HG03571 (cell line): ENCODE measurements around the gene NT5DC1.

Source experiments
- ATAC-seq: cut with Tn5 transposase; IDR thresholded peaks from one replicate; pipeline ENCODE4 v1.9.1; 2021; ENCODE audit not compliant: unreplicated experiment

Gene NT5DC1

DNA sequence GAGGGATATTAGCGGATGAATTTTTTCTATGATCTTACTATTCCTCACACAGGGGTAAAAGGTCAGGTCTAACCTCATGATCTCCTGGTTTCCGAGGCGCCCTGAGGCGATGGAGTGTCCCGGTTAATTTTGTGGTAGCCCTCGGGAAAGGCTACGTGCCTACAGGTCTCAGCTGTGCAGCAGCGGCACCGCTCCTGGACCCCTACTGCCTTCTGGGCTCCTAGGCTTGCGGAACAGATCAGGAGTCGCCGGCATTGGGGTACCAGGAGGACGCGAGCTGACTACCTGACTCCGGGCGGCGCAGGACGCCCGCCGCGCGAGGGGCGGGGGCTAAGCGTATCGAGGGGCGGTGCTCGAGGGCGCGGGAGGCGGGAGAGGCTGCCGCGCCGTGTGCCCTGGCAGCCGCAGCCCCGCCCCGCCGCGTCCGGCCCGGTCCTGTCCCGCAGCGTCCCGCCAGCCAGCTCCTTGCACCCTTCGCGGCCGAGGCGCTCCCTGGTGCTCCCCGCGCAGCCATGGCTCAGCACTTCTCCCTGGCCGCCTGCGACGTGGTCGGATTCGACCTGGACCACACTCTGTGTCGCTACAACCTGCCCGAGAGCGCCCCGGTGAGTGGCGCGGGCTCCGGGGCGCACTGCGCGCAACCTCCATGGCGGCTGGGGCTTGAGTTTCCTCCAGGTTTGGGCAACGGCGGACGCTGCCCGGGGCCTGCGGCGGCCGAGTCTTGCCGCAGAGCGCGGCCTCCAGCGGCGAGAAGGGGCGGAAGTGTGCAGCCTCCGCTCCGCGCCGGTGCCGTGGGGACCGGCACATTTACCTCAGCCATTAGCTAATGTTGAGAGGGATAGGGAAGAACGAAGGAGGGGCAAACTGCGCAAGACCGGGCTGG lies at the start of gene NT5DC1:
NT5DC1 (plus strand) TSS at position 435 of the 883 bp plus-strand sequence; CDS start at position 513, 78 bp downstream.
- peak; percentile 88 for ATAC-seq

DNA sequence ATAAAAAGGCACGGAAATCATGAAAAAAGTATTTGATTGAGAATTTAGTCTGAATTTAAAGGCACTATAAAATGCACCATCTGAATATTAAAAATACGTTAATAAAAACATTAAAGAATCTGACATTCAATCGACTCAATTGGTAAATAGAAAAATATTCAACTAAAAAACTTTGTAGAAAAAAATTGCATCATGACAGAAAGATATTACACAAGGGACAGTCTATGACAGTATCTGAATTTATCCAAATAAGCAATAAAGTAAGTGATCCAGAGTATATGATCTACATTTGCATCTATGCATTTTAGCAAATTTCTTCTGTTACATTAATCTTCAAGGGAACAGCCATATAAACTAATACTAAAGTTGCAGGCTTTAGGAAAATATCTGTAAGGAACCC lies 49.4 kb upstream of the NT5DC1 start:
- no peak for ATAC-seq

DNA sequence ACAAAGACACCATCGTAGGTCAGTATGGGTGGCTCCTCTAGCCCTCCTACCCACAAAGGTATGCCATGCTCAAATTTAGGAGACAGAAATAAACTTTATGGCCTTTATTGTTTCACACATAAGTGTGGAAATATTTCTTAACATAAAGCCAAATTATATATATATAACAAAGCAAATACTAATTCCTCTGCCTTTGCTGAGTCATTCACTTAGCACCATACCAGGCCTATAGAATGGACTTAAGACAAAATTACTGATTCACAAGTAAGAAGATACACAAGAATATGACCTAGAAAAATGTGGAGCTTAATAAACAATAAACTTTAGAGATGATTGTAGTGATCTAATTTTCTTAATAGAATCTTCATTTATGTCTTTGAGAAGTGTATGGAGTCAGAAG lies 45.1 kb upstream of the NT5DC1 start:
- ATAC-seq: no peak

DNA sequence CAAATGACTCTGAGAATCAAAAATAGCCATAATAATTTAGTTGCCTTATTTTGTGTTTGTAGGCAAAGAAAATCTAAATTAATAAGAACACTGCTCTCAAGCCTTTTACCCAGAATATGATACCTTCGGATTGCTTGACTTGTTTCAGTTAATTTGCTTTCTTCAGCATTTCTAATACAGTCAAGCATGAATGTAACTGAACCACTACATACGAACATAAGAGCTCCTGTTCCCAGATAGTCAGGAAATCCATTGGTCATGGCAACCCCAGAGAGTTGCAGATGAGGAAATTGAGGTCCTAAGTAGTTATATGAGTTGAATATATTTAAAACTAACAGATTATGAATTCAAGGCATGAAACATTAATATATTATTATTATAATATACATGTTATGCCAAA lies 42.9 kb upstream of the NT5DC1 start:
- ATAC-seq: no peak

DNA sequence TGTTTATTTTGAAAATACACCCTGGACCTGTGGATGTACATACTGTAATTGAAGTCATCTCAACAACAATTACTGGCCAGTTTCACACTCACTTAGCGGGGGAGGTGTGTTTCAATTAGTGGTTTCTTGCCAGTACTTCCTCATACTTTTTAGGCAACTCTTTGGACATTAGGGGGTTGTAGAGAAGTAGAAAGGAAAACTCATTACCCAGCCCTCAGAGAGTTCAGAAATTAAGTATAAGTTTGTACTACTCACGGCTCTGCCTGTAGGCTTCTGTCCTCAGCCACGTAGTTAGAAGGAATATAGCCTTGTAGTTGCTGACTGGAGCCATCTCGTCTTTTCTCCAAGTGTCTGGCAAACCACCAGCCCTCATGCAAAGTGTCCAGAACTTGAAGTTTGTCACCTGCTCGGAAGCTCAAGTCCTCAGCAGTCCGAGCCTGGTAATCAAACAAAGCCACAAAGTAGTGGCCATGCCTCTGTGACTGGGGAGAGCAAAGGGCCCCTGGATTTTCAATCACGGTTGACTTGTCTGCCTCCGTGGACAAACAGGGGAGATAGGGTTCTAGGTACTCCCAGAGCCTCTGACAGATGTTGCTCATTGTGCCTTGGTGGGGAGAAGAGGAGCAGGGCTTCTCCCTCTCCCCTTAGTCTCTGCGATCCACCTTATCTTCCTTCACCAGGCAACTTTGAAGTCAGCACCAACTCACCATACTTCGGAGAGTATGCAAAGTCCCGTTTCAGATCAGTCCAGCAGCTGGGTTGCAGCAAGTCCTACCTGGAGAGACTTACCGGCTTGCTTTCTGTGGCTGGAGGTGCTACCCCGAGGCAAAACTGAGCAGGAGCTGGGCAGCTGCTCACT lies 40.7 kb upstream of the NT5DC1 start:
- peak; percentile 71 for ATAC-seq

DNA sequence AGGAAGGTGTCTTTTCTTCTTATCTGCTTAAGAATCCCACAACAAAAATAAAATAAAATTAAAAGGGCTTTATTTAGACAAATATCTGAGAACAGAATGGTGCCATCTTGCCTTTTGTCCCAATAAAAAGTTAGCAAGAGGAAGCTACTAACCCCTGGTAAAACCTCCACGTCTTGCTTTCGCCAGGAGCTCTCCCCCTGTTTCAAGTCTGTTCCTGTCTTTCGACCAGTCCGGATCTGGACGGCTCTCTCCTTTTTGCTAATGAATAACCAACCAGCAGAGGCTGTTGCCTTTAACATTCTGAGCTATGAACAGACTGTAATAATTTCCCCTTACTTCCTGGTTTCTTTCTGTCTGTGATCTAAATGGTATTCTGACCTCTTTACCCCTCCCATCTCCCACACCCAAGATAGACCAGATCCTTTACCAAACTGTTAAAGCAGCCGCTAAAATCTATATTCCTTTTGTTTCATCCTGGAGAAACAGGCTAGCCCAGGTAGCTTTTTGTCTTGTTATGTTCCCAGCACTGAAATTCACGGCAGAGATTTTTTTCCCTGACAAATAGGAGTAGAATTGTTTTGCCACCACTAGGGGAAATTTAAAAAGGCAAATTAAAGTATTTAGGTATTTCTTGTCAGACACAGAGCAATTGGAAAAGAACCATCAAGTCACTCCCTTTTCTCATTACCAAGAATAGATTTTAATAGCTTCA lies 39.9 kb upstream of the NT5DC1 start, which contains the start of gene FRK:
FRK (minus strand) TSS at position 320 of the 712 bp plus-strand sequence. CDS start 580 bp downstream, outside the sequence.
- no peak for ATAC-seq

DNA sequence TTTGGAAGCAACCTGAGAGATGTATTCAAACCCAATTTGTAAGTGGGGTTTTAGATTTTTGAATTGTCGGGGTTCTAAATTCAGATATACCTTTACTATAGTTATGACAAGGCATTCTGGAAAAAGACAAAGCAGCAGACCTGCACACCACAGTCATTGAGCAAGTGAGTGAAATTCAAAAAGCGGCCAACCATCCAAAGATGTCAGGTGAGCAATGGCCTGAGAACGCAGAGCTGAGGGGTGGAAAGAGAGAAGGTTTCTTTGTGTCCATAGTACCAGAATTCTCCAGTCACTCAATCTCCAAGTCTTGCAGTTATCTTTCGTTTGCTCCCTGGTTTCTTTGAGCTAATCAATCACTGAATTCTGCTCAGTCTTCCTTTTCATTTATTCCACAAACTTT lies 38.2 kb upstream of the NT5DC1 start:
- no peak for ATAC-seq

DNA sequence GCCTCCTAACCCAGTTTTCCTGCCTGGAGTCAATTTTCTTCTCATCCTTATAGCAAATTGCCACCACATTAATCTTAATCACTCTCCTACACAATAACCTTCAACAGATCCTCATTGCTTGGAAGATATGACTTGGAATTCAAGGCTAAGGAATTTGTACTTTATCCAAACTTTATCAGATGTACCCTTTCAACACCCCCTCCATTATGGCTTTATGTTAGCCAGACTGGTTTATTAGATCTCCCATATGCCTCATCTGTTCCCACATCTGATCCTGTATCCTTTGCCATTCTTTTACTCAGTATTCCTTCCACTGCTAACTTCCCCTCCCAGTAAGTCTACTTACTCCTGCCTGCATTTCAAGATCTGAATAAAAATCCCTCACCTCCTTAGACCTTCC lies 36.0 kb upstream of the NT5DC1 start:
- no peak for ATAC-seq

DNA sequence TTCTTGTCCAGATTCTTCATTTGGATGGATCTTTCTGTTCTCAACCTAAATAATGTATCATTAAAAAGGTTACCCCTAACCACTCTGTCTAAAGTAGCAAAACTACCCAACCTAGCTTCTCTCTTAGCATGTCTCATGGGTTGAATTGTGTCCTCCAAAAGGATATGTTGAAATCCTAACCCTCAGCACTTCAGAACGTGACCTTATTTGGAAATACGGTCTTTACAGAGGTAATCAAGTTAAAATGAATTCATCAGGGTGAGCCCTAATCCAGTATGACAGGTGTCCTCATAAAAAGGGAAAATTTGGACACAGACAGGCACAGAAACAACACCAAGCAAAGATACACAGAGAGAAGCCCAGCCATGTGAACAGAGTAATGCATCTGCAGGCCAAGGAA lies 33.9 kb upstream of the NT5DC1 start:
- ATAC-seq: no peak

DNA sequence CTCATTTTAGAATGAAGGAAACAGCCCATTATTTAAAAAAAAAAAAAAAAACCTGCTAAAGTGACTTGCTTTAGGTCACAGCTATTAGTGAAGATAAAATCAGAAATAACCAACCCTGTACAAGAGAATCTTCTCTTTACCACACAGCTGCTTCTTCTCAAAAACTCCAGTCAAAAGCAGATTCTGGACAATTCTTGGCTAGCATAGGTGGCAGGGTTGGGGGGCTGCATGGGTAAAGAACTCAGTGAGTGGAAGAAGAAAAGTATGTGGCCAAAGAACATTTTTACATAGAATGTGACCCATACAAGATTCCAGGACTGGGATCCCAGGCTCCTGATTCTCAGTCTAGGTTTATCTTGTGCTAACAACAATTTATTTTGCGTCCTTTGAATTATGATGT lies 30.6 kb upstream of the NT5DC1 start:
- no peak for ATAC-seq

DNA sequence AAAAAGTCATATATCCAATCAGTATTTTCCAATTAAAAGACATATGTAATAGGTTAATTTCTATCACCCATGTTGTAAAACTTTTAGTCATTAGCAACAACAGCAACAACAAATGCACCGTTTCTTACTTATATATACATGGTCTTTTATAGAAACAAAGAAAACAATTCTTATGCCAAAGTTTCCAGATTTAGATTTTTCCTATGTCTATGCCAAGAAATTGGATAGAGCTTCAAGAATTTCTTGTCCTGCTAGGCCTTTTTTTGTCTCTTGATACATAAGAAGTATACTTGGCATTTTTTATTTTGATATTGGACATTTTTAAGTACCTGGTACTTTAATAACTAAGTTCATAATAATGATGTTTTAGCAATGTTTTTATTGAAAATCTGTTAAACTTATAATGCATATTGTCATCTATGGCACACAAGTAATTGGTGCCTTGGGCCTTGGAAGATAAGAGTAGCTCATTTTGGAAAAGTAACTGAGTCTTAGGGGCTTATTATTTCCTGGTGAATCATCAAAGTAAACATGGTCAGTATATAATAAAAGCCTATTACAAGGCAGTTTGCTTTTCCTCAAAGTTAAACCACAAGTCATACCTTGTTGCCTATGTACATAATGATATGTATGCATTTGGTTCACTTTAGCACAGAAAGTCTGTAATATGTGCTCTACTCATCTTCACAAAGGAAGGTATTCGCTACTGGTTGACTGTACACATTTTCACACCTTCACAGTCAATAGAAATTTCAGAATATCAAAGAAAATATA lies 29.9 kb upstream of the NT5DC1 start:
- ATAC-seq: no peak

DNA sequence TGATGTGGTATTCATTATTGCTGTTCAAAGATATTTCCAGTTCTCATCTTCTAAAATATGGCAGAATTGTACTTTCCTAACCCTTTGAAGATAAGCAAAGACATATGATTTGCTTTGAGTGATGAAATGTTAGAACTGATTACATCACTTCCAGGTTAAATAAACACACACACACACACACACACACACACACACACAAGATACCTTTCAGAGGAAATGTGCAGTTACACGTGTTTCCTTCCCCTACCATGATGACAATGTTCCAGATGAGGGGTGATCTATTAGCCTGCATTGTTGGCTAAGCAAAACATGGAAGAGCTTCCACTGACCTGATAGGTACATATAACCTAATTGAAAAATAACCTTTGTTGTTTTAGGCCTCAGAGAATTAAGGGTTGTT lies 28.3 kb upstream of the NT5DC1 start:
- no peak for ATAC-seq

DNA sequence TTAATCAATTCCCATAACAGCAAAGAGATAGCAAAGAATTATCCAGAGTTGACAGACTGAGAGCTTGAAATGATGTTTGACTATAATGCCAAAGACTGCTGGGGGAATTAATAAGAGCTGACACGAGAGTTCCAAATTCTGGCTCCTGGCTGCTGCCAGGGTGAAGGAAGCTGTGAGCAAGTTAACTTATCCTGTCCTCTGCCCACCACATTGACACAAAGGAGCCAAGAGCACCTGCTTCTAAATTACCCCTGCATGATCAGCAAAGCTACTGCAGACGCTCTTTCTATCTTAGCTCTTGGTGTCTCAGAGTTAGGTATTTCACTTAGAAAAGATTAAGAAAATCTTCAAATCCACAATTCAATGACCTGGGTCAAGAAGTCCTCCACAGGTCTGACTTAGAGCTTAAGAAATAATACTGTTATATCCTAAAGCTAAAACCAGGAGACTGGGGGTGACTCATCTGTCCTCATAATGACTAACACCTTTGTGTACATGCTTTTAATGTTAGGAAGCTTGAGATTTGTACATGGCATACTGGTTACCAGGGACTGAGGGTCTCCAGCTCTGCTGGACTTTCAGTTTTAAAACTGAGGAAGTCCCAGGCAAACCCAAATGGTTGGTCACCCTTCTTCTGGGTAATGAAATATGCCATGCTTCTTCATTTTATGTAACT lies 26.8 kb upstream of the NT5DC1 start:
- ATAC-seq: no peak

DNA sequence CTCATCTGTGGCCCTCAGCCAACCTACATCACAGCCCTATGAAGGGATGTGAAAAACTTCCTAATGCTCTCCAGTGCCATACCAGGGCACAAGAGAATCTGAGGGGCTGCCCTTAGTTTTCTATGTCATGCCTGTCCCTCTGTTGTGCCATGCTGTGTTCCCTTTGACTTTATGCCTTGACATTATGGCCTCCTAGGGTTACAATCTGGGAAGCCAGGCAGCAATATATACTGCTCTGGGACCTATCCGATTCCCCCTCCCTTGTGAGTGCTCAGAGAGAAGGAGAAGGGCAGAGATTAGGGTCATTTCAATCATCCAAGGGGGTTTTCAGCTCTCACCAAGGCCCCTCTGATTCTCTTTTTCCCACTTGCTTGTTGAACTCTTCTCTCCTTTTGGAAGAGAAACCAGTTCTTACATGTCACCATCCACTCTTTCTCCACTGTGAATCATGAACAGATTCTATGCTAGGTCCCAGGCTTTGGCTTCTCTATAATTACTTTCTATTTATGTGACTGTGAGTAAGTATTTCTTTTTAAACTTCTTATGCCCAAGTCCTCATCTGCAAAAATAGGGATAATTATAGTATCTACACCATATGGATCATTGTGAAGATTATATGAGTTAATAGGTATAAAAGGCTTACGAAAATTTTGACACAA lies 25.8 kb upstream of the NT5DC1 start:
- no peak for ATAC-seq

DNA sequence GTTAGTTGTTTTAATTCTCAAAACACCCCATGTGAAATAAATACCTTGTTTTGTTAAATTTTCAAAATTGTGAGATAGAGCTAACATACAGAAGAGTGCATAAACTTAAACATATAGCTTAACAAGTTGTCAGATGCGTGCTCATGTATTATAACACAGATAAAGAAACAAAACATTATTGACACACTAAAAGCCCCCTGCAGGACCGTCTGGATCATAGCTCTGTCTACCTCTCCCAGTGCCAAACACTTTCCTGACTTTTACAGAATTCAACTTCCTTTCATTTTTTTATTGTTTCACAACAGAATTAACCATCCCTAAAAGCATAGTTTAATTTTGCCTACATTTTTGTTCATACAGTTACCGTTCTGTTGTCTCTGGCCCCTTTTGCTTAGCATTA lies 22.1 kb upstream of the NT5DC1 start:
- ATAC-seq: no peak

DNA sequence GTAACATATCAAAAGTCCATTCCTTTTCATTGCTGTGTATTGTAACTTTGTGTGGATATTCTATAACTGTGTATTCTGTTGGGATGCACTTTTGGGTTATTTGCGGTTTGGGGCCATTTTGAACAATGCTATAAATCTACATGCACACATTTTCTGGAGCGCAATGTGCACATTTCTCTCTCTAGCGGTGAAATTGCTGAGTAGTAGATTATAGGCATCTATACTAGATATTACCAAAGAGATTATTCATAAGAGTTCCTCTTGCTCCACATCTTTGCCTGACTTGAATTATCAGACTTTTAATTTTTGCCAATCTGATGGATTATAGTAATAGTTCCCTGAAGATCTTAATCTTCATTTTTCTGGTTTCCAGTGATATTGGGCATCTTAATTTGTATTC lies 21.7 kb upstream of the NT5DC1 start:
- no peak for ATAC-seq

DNA sequence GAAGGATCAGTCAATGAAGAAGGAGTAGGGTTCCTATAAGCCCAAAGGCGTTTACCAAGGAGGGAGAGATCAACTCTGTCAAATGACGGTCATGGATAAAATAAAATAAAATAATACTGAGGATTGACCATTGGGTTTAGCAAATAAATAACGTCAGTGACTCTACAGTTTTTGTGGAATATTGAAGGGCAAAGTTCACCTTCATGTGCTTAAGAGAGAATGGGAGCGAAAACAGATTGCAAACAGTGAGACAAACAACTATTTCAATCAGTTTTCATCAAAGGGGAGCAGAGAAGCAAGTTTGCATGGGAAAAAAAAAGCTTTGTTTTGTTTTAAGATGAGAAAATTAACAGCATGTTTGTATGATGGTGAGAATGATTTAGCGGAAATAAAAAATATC lies 17.6 kb upstream of the NT5DC1 start:
- no peak for ATAC-seq

DNA sequence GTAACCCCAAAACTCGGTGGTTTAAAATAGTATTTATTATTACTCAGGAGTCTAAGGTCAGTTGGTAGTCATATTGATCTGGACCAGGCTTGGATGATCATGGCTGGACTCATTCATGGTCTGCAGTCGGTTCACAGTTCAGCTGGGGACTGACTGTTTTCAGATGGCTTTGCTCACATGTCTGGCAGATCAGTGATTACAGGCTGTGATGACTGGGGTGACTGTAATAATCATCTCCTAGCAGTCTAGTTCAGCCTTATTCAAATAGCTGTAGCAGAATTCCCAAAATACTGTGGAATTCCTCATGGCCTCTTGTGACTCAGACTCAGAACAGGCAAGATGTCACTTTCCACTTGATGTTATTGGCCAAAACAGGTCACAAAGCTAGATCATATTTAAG lies 16.4 kb upstream of the NT5DC1 start:
- ATAC-seq: no peak

DNA sequence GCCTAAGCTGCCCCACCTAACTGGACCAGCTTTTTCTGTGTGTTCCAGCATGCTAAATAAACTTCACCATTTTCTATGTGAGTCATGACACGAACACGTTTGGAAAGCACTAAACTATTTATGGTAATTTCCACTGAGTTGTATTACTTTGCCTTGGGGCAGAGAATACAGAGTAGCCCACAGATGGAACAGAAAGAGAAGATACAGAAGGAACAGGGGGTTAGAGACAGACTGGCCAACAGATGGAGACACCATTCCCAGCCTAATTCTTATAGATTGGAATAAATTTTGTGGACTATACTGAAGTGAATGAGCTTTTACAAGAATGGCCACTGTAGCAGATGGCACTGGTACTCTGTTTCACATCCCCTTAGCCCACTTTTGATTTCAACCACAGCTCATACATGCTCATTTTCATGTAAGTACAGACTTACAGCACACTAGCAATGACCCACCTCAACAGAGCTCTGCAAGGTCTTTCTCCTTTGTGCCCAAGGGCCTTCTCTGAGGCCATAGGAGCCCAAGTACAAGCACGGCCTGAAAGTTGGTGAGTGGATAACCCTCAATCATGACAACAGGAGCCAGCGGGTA lies 13.1 kb upstream of the NT5DC1 start:
- peak; percentile 95 for ATAC-seq
